ENCODE data around the gene HIPK2. TPM values are rescaled to one million over a fixed set of nuclear protein-coding genes. Genes with fewer than 3 reads are reported as not detected.

The HIPK2 gene
- total RNA-seq, 6 donors from 2014 or later = 38.6 to 59.6 (median 45.9) TPM

DNA sequence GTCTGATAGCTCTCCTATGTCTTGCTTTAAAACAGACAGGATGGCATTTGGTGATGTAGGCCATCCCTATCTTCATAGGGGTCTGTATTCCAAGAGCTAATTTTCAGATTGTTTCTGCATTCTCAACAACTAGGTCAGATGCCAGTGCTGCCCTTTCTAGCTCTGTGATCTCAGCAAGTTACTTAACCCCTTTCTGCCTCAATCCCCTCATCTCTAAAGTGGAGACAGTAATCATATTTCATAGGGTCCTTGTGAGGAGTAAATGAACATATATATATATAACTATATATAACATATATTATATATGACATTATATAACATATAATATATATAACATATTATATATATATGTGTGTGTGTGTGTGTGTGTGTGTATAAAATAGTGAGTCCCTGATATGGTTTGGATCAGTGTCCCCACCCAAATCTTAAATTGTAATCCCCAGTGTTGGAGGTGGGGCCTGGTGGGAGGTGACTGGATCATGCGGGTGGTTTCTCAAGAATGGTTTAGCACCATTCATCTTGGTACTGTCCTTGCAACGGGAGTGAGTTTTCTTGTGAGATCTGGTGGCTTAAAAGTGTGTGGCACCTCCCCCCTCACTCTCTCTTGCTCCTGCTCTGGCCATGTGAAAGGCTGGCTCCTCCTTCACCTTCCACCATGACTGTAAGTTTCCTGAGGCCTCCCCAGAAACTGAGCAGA is 45.2 kb downstream of the HIPK2 start:
- WGBS, 2 donors = 85 to 94% methylated on average over 2 of the region's 2 CpGs
- no peak for TF ChIP-seq EP300 (IDR thresholded peaks at IDR 0.05)
- no peak for TF ChIP-seq POLR2AphosphoS5 (IDR thresholded peaks at IDR 0.05)
- no peak for TF ChIP-seq CTCF (IDR thresholded peaks at IDR 0.05)
- TF ChIP-seq POLR2A (IDR thresholded peaks at IDR 0.05) = no peak
- peak overlapping the region in 1 of 4 donors; percentile 18 for H3K4me3 ChIP-seq
- H3K27me3 ChIP-seq = no peaks in the 10 kb centered on the region
- ATAC-seq (ENCODE audit: low FRiP score in 2 of 2) = peak in 1 of 2 donors; percentile 5
- peak overlapping the region; percentile 75 to 84 (median 82) for H3K27ac ChIP-seq
- no peaks in the 10 kb centered on the region for H3K36me3 ChIP-seq
- no peaks in the 10 kb centered on the region for H3K9me3 ChIP-seq
- H3K4me1 ChIP-seq = peaks cover 31 to 64% (median 61%) of the 10 kb centered on the region in 4 donors
- no peak for DNase-seq

- WGBS, 2 donors = 24 to 40% methylated on average over 9 of the region's 9 CpGs
- TF ChIP-seq CTCF (IDR thresholded peaks at IDR 0.05) (no peak), EP300 (IDR thresholded peaks at IDR 0.05) (peak in 2 of 4 donors; percentile 80 to 95), POLR2AphosphoS5 (IDR thresholded peaks at IDR 0.05) (peak; percentile 86 to 96)
- H3K4me3 ChIP-seq = peak overlapping the region in 2 of 4 donors; percentile 1 to 18
- H3K27ac ChIP-seq = peak overlapping the region; percentile 75 to 84 (median 82)
- peaks cover 30 to 66% (median 63%) of the 10 kb centered on the region in 4 donors for H3K4me1 ChIP-seq
- no peaks in the 10 kb centered on the region for H3K9me3 ChIP-seq
- H3K36me3 ChIP-seq = no peaks in the 10 kb centered on the region
- H3K27me3 ChIP-seq = no peaks in the 10 kb centered on the region
- peak; percentile 82 to 92 for ATAC-seq (ENCODE audit: low FRiP score in 2 of 2)
- peak in 1 of 2 donors; percentile 94 for DNase-seq
Observed at GRCh38 chr7:139731802-139732470, 45.9 kb downstream of the HIPK2 start.

- DNase-seq = peak in 1 of 2 donors; percentile 69
- peak overlapping the region in 1 of 4 donors; percentile 9 for H3K4me3 ChIP-seq
- no peak for TF ChIP-seq CTCF (IDR thresholded peaks at IDR 0.05)
- peak in 1 of 4 donors; percentile 53 for TF ChIP-seq EP300 (IDR thresholded peaks at IDR 0.05)
- TF ChIP-seq POLR2AphosphoS5 (IDR thresholded peaks at IDR 0.05) = peak in 1 of 2 donors; percentile 19
- peak in 1 of 4 donors; percentile 43 for TF ChIP-seq POLR2A (IDR thresholded peaks at IDR 0.05)
- ATAC-seq (ENCODE audit: low FRiP score in 2 of 2) = peak; percentile 50 to 59
- H3K27ac ChIP-seq = peak overlapping the region; percentile 75 to 84 (median 82)
- 42 to 47% methylated on average over 15 of the region's 15 CpGs for WGBS, 2 donors
- H3K36me3 ChIP-seq = no peaks in the 10 kb centered on the region
- H3K9me3 ChIP-seq = no peaks in the 10 kb centered on the region
- peaks cover 40 to 71% (median 69%) of the 10 kb centered on the region in 4 donors for H3K4me1 ChIP-seq
- H3K27me3 ChIP-seq = no peaks in the 10 kb centered on the region
Observed at GRCh38 chr7:139730746-139731612, 46.8 kb downstream of the HIPK2 start.

DNA sequence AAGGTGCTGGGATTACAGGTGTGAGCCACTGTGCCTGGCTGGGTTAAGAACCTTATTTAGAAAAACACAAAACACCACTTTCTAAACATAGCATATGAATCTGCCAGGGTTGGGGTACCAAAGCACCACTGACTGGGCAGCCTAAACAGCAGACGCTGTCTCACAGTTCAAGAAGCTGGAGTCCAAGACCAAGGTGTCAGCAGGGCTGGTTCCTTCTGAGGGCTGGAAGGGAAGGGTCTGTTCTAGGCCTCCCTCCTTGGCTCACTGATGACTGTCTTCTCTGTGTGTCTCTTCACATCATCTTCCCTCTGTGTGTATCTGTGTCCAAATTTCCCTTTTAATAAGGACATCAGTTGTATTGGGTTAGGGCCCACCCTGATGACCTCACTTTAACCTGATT is 49.6 kb downstream of the HIPK2 start:
- Histone ChIP-seq H3K4me1 (peaks cover 59 to 84% (median 75%) of the 10 kb centered on the region in 4 donors), H3K36me3 (no peaks in the 10 kb centered on the region), H3K4me3 (no peak overlapping the region), H3K27ac (peak overlapping the region in 2 of 4 donors; percentile 7 to 84), H3K9me3 (no peaks in the 10 kb centered on the region), H3K27me3 (no peaks in the 10 kb centered on the region)
- no peak for TF ChIP-seq CTCF (IDR thresholded peaks at IDR 0.05)
- TF ChIP-seq EP300 (IDR thresholded peaks at IDR 0.05) = no peak
- TF ChIP-seq POLR2A (IDR thresholded peaks at IDR 0.05) = no peak
- no peak for TF ChIP-seq POLR2AphosphoS5 (IDR thresholded peaks at IDR 0.05)
- 86 to 100% methylated on average over 1 of the region's 1 CpG for WGBS, 2 donors
- ATAC-seq (ENCODE audit: low FRiP score in 2 of 2) = no peak
- no peak for DNase-seq
